ENCODE measurements around the gene CDKN2B-AS1. TPM values are rescaled to one million over a fixed set of nuclear protein-coding genes. Genes with fewer than 3 reads are reported as not detected.

Gene CDKN2B-AS1
- total and polyA plus RNA-seq, 2 experiments from 2014 or later = 0.14 TPM; not detected in 1

GRCh38 chr9:21983561-21983935, 11.0 kb upstream of the CDKN2B-AS1 start:
- Mint-ChIP-seq H3K4me3 (no peak overlapping the region), H3K9me3 (no peaks in the 10 kb centered on the region), H3K27ac (no peak overlapping the region), H3K4me1 (peaks cover 3% of the 10 kb centered on the region; the same call in 2 of the 3 replicates), H3K36me3 (ENCODE audit: low read depth) (no peaks in the 10 kb centered on the region), H3K27me3 (ENCODE audit: insufficient read depth, low read depth, poor library complexity) (peaks cover 71% of the 10 kb centered on the region)
- Histone ChIP-seq H3K27ac (ENCODE audit: low read depth) (no peak overlapping the region), H3F3A (replicated peaks; ENCODE audit: low read depth) (0 out of 2 replicates have a peak, but pooled peaks cover 3% of the 10 kb centered on the region), H4K20me1 (replicated peaks; ENCODE audit: insufficient read depth) (peaks cover 2% of the 10 kb centered on the region; the same call in 1 of the 2 replicates), H2AFZ (no peak overlapping the region), H3K4me2 (no peak overlapping the region), H3K4me1 (ENCODE audit: insufficient read depth) (peaks cover 15% of the 10 kb centered on the region), H3K27me3 (ENCODE audit: insufficient read depth) (peaks cover 97% of the 10 kb centered on the region), H3K79me2 (replicated peaks; ENCODE audit: insufficient read depth) (no peaks in the 10 kb centered on the region), H3K36me3 (ENCODE audit: insufficient read depth) (no peaks in the 10 kb centered on the region), H3K4me3 (no peak overlapping the region), H3K9me2 (ENCODE audit: insufficient read depth) (no peaks in the 10 kb centered on the region)
- ATAC-seq (no peak), DNase-seq (ENCODE audit: low spot score) (no peak)
- TF ChIP-seq JUNB (IDR thresholded peaks at IDR 0.05; ENCODE audit: unreplicated experiment) = no peak
- TF ChIP-seq ZNF114 (CRISPR knock-in tag; IDR thresholded peaks at IDR 0.05) = no peak
- TF ChIP-seq STAT1 (IDR thresholded peaks at IDR 0.05; ENCODE audit: unreplicated experiment) = no peak
- TF ChIP-seq ETS1 (IDR thresholded peaks at IDR 0.05) = no peak
- TF ChIP-seq REST (IDR thresholded peaks at IDR 0.05; ENCODE audit: unreplicated experiment) = no peak
- TF ChIP-seq CREB1 (CRISPR knock-in tag; IDR thresholded peaks at IDR 0.05; ENCODE audit: low read depth) = no peak
- no peak for TF ChIP-seq NANOG (IDR thresholded peaks at IDR 0.05; ENCODE audit: borderline replicate concordance)
- no peak for TF ChIP-seq POLR2AphosphoS5 (IDR thresholded peaks at IDR 0.05; ENCODE audit: low read depth)
- no peak for TF ChIP-seq ZNF462 (CRISPR knock-in tag; IDR thresholded peaks at IDR 0.05)

Measured in GM23338 (cell line).